ENCODE measurements around the gene JAM3. TPM values are rescaled to one million over a fixed set of nuclear protein-coding genes. Genes with fewer than 3 reads are reported as not detected.
A peak's percentile ranks its signal among the peaks of the same experiment; 100 is the strongest.
"Not testable (repeated sequence)": the region's sequence is repeated elsewhere in the genome, so short reads cannot be mapped to it uniquely, and the experiment has no call there.

JAM3 gene
- total RNA-seq, 1 donor from 2014 or later: 65.8 TPM

DNA sequence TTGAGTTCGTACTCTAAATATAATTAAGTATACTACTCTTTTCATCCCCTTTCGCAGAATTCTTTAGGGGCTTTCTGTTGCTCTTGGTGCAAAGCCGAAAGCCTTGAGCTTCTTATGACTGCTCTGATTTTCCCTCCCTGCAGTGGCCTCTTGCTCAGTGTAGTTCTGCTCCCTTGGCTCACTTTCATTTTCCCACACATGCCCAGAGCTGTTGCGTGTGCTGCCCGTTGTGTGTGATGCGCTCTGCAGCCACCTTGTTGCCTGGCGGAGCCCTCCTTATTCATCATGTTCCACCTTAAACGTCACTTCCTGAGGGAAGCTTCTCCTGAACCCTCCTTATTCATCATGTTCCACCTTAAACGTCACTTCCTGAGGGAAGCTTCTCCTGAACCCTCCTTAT lies 23.1 kb downstream of the JAM3 start:
- H3K4me3 ChIP-seq (ENCODE audit: low read length in 3 of 3); H3K27me3 ChIP-seq (ENCODE audit: control insufficient read depth in 3 of 3, insufficient read depth in 3 of 3, low read length in 3 of 3); H3K27ac ChIP-seq (ENCODE audit: low read depth, low read length); H3K9me3 ChIP-seq (ENCODE audit: control insufficient read depth in 3 of 3, low read length in 3 of 3); H3K36me3 ChIP-seq (ENCODE audit: control insufficient read depth in 3 of 3, insufficient read depth in 3 of 3, low read length in 3 of 3); H3K4me1 ChIP-seq (ENCODE audit: control insufficient read depth in 3 of 3, insufficient read depth in 3 of 3, low read length in 3 of 3); H3K9ac ChIP-seq (ENCODE audit: low read depth in 1 of 3, low read length in 3 of 3): not testable (repeated sequence)

DNA sequence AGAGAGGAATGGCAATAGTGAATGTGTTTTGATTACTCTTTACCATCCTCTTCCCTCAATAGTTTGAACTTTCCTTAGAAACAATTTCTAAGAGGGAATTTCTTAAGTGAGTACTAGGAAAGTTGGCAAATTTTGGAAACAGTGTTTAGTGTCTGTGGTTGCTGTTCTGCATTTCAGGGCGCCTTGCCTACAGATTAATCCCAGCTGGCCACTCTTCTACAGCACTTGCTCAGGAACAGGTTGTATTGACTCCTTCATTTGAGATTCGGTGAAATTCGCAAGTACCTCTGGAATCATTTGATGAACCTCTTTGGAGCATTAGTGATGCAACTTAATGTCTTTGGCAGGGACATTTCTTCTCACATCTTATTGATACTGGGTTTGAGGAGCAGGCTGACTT lies 28.3 kb downstream of the JAM3 start:
- H3K36me3 ChIP-seq (ENCODE audit: control insufficient read depth in 3 of 3, insufficient read depth in 3 of 3, low read length in 3 of 3): no peaks in the 10 kb centered on the region
- H3K9ac ChIP-seq (ENCODE audit: low read depth in 1 of 3, low read length in 3 of 3): no peak overlapping the region
- H3K27ac ChIP-seq (ENCODE audit: low read depth, low read length): no peak overlapping the region
- no peaks in the 10 kb centered on the region for H3K9me3 ChIP-seq (ENCODE audit: control insufficient read depth in 3 of 3, low read length in 3 of 3)
- H3K4me3 ChIP-seq (ENCODE audit: low read length in 3 of 3): no peak overlapping the region
- no peaks in the 10 kb centered on the region for H3K27me3 ChIP-seq (ENCODE audit: control insufficient read depth in 3 of 3, insufficient read depth in 3 of 3, low read length in 3 of 3)
- H3K4me1 ChIP-seq (ENCODE audit: control insufficient read depth in 3 of 3, insufficient read depth in 3 of 3, low read length in 3 of 3): no peaks in the 10 kb centered on the region

GRCh38 chr11:134098566-134099184 lies 29.8 kb downstream of the JAM3 start:
- Histone ChIP-seq H3K4me3 (ENCODE audit: low read length in 3 of 3) (no peak overlapping the region), H3K36me3 (ENCODE audit: control insufficient read depth in 3 of 3, insufficient read depth in 3 of 3, low read length in 3 of 3) (no peaks in the 10 kb centered on the region), H3K27ac (ENCODE audit: low read depth, low read length) (no peak overlapping the region), H3K27me3 (ENCODE audit: control insufficient read depth in 3 of 3, insufficient read depth in 3 of 3, low read length in 3 of 3) (no peaks in the 10 kb centered on the region), H3K9ac (ENCODE audit: low read depth in 1 of 3, low read length in 3 of 3) (no peak overlapping the region), H3K4me1 (ENCODE audit: control insufficient read depth in 3 of 3, insufficient read depth in 3 of 3, low read length in 3 of 3) (no peaks in the 10 kb centered on the region), H3K9me3 (ENCODE audit: control insufficient read depth in 3 of 3, low read length in 3 of 3) (no peaks in the 10 kb centered on the region)

GRCh38 chr11:134100171-134100570 lies 31.3 kb downstream of the JAM3 start:
- Histone ChIP-seq H3K4me3 (ENCODE audit: low read length in 3 of 3) (no peak overlapping the region), H3K36me3 (ENCODE audit: control insufficient read depth in 3 of 3, insufficient read depth in 3 of 3, low read length in 3 of 3) (no peaks in the 10 kb centered on the region), H3K27ac (ENCODE audit: low read depth, low read length) (no peak overlapping the region), H3K9me3 (ENCODE audit: control insufficient read depth in 3 of 3, low read length in 3 of 3) (no peaks in the 10 kb centered on the region), H3K27me3 (ENCODE audit: control insufficient read depth in 3 of 3, insufficient read depth in 3 of 3, low read length in 3 of 3) (no peaks in the 10 kb centered on the region), H3K9ac (ENCODE audit: low read depth in 1 of 3, low read length in 3 of 3) (no peak overlapping the region), H3K4me1 (ENCODE audit: control insufficient read depth in 3 of 3, insufficient read depth in 3 of 3, low read length in 3 of 3) (no peaks in the 10 kb centered on the region)

- Histone ChIP-seq H3K27ac (ENCODE audit: low read depth, low read length) (no peak overlapping the region), H3K4me3 (ENCODE audit: low read length in 3 of 3) (no peak overlapping the region), H3K9me3 (ENCODE audit: control insufficient read depth in 3 of 3, low read length in 3 of 3) (no peaks in the 10 kb centered on the region), H3K36me3 (ENCODE audit: control insufficient read depth in 3 of 3, insufficient read depth in 3 of 3, low read length in 3 of 3) (no peaks in the 10 kb centered on the region), H3K27me3 (ENCODE audit: control insufficient read depth in 3 of 3, insufficient read depth in 3 of 3, low read length in 3 of 3) (no peaks in the 10 kb centered on the region), H3K4me1 (ENCODE audit: control insufficient read depth in 3 of 3, insufficient read depth in 3 of 3, low read length in 3 of 3) (no peaks in the 10 kb centered on the region), H3K9ac (ENCODE audit: low read depth in 1 of 3, low read length in 3 of 3) (no peak overlapping the region)
These were observed 32.4 kb downstream of the JAM3 start for GRCh38 chr11:134101282-134101681.

GRCh38 chr11:134110252-134110815 lies 41.5 kb downstream of the JAM3 start:
- Histone ChIP-seq H3K36me3 (ENCODE audit: control insufficient read depth in 3 of 3, insufficient read depth in 3 of 3, low read length in 3 of 3) (no peaks in the 10 kb centered on the region), H3K4me3 (ENCODE audit: low read length in 3 of 3) (no peak overlapping the region), H3K4me1 (ENCODE audit: control insufficient read depth in 3 of 3, insufficient read depth in 3 of 3, low read length in 3 of 3) (no peaks in the 10 kb centered on the region), H3K9ac (ENCODE audit: low read depth in 1 of 3, low read length in 3 of 3) (no peak overlapping the region), H3K9me3 (ENCODE audit: control insufficient read depth in 3 of 3, low read length in 3 of 3) (no peaks in the 10 kb centered on the region), H3K27ac (ENCODE audit: low read depth, low read length) (no peak overlapping the region), H3K27me3 (ENCODE audit: control insufficient read depth in 3 of 3, insufficient read depth in 3 of 3, low read length in 3 of 3) (no peaks in the 10 kb centered on the region)

- H3K27ac ChIP-seq (ENCODE audit: low read depth, low read length); H3K9ac ChIP-seq (ENCODE audit: low read depth in 1 of 3, low read length in 3 of 3); H3K4me3 ChIP-seq (ENCODE audit: low read length in 3 of 3); H3K9me3 ChIP-seq (ENCODE audit: control insufficient read depth in 3 of 3, low read length in 3 of 3); H3K36me3 ChIP-seq (ENCODE audit: control insufficient read depth in 3 of 3, insufficient read depth in 3 of 3, low read length in 3 of 3); H3K27me3 ChIP-seq (ENCODE audit: control insufficient read depth in 3 of 3, insufficient read depth in 3 of 3, low read length in 3 of 3); H3K4me1 ChIP-seq (ENCODE audit: control insufficient read depth in 3 of 3, insufficient read depth in 3 of 3, low read length in 3 of 3): not testable (repeated sequence)
These were observed 44.9 kb downstream of the JAM3 start for GRCh38 chr11:134113787-134114186.

DNA sequence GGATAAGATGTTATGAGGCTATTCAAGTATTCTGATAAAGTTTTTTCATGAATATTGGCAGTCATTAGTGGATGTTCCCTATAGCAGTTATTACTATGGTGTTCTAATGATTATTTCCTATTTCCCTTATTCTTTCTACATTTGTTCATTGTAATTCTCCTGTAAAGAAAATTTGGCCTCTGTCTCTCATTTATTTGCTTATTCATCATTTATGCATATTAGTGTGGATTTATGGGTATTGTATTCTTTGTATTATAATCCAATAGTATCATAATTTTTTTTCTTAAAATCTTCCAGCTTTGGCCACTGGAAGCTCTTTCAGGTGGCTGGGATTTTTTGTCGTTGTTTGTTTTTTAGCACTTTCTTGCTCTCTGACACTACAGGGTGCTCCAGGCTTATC lies 47.3 kb downstream of the JAM3 start:
- no peaks in the 10 kb centered on the region for H3K9me3 ChIP-seq (ENCODE audit: control insufficient read depth in 3 of 3, low read length in 3 of 3)
- H3K4me3 ChIP-seq (ENCODE audit: low read length in 3 of 3): no peak overlapping the region

DNA sequence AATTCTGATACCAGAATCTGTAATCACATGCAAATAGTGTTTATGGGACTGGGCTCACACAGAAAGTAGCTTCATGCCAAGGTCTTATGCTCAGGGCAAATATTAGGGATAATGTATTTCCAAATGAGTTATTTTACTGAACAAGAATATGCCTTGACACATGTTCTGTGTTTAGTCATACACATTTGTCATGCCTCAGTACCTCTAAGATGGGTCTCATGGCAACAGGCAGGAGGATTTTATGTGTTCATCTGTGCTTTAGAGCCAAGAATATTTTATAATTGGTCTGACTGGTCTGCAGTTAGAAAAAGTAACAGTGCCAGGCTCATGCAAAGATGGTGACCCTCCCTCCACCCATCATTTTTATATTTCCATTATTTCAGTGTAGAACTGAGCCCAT lies 49.1 kb downstream of the JAM3 start:
- Histone ChIP-seq H3K36me3 (ENCODE audit: control insufficient read depth in 3 of 3, insufficient read depth in 3 of 3, low read length in 3 of 3) (no peaks in the 10 kb centered on the region), H3K4me3 (ENCODE audit: low read length in 3 of 3) (no peak overlapping the region), H3K4me1 (ENCODE audit: control insufficient read depth in 3 of 3, insufficient read depth in 3 of 3, low read length in 3 of 3) (peaks cover 18 to 29% (median 26%) of the 10 kb centered on the region in 3 donors), H3K9me3 (ENCODE audit: control insufficient read depth in 3 of 3, low read length in 3 of 3) (no peaks in the 10 kb centered on the region), H3K27ac (ENCODE audit: low read depth, low read length) (no peak overlapping the region), H3K27me3 (ENCODE audit: control insufficient read depth in 3 of 3, insufficient read depth in 3 of 3, low read length in 3 of 3) (no peaks in the 10 kb centered on the region), H3K9ac (ENCODE audit: low read depth in 1 of 3, low read length in 3 of 3) (no peak overlapping the region)

More for the DNA sequence above, 47.3 kb downstream of the JAM3 start:
- peaks cover 14 to 21% (median 16%) of the 10 kb centered on the region in 3 donors for H3K4me1 ChIP-seq (ENCODE audit: control insufficient read depth in 3 of 3, insufficient read depth in 3 of 3, low read length in 3 of 3)
- no peaks in the 10 kb centered on the region for H3K36me3 ChIP-seq (ENCODE audit: control insufficient read depth in 3 of 3, insufficient read depth in 3 of 3, low read length in 3 of 3)
- H3K27ac ChIP-seq (ENCODE audit: low read depth, low read length): no peak overlapping the region
- H3K27me3 ChIP-seq (ENCODE audit: control insufficient read depth in 3 of 3, insufficient read depth in 3 of 3, low read length in 3 of 3): no peaks in the 10 kb centered on the region
- H3K9ac ChIP-seq (ENCODE audit: low read depth in 1 of 3, low read length in 3 of 3): no peak overlapping the region

DNA sequence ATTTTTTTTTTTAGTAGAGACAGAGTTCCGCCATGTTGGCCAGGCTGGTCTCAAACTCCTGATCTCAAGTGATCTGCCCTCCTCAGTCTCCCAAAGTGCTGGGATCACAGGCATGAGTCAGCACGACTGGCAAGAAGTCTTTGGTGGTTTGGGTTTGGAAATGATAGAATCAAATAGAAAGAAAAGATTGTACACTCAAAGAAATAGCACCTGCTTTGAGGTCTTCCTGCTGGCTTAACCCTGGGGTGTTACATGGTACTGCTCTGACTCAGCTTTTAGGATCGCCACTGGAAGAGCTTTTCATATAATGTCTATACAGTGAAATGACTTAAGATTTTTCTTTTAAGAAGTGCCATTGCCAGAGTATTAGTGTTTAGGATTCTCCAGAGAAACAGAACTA lies 50.2 kb downstream of the JAM3 start:
- peaks cover 18 to 29% (median 26%) of the 10 kb centered on the region in 3 donors for H3K4me1 ChIP-seq (ENCODE audit: control insufficient read depth in 3 of 3, insufficient read depth in 3 of 3, low read length in 3 of 3)
- H3K4me3 ChIP-seq (ENCODE audit: low read length in 3 of 3): no peak overlapping the region
- no peaks in the 10 kb centered on the region for H3K9me3 ChIP-seq (ENCODE audit: control insufficient read depth in 3 of 3, low read length in 3 of 3)
- H3K36me3 ChIP-seq (ENCODE audit: control insufficient read depth in 3 of 3, insufficient read depth in 3 of 3, low read length in 3 of 3): no peaks in the 10 kb centered on the region
- no peaks in the 10 kb centered on the region for H3K27me3 ChIP-seq (ENCODE audit: control insufficient read depth in 3 of 3, insufficient read depth in 3 of 3, low read length in 3 of 3)
- H3K9ac ChIP-seq (ENCODE audit: low read depth in 1 of 3, low read length in 3 of 3): no peak overlapping the region
- H3K27ac ChIP-seq (ENCODE audit: low read depth, low read length): peak overlapping the region; percentile 77
